SK-N-SH (cell line): ENCODE measurements around the gene DLGAP5. TPM values are rescaled to one million over a fixed set of nuclear protein-coding genes. Genes with fewer than 3 reads are reported as not detected.

Experiments
- CTCF ChIA-PET: fragments of 300-600, 350-600 bp; formaldehyde crosslinking; extraction: SDS; loops from one replicate; lab custom pipeline; 2021; lab: Yijun Ruan, JAX
- POLR2A ChIA-PET: fragments of 350-600 bp; sonication (Branson Sonifier 250); formaldehyde crosslinking; extraction: SDS; loops from one replicate; lab custom pipeline; 2020; ENCODE audit warnings: antibody characterized with exemption, inconsistent platforms; lab: Yijun Ruan, JAX
- DNase-seq: peaks from one replicate; pipeline ENCODE4 v3.0.0; 2012
- H2AFZ ChIP-seq: fragments of 200-600 bp; sonication (generic); 2 replicates; pipeline ENCODE4 v1.8.1; 2016; ENCODE audit warnings: antibody characterized with exemption, mild to moderate bottlenecking, low read depth
- H3F3A ChIP-seq: fragments of 200-600 bp; sonication (generic); replicated peaks from 2 replicates; pipeline ENCODE3; 2016; ENCODE audit warnings: antibody characterized with exemption, mild to moderate bottlenecking; ENCODE audit not compliant: insufficient read depth
- H3K27ac ChIP-seq, 2 experiments: fragments of 200-500 bp in 1 of 2; fragments of 200-600 bp in 1 of 2; sonication (Bioruptor generic) in 1 of 2; sonication (generic), shearing (Covaris generic) in 1 of 2; 2 replicates each; pipeline versions ENCODE4 v1.5.1 to v1.6.1; 2014 to 2016; ENCODE audit warnings: low read depth in 2 of 2, inconsistent platforms in 1 of 2, low read length in 1 of 2, mild to moderate bottlenecking in 1 of 2, mixed read lengths in 1 of 2
- H3K27me3 ChIP-seq: fragments of 200-600 bp; sonication (generic), shearing (Covaris generic); 2 replicates; pipeline ENCODE4 v1.6.1; 2016; ENCODE audit warnings: mixed run types; ENCODE audit not compliant: insufficient read depth
- H3K36me3 ChIP-seq, 2 experiments: fragments of 200-500 bp in 1 of 2; fragments of 200-600 bp in 1 of 2; sonication (Bioruptor generic) in 1 of 2; sonication (generic) in 1 of 2; replicated peaks in 1 of 2; 2 replicates each; pipeline versions ENCODE3 to v1.5.1; 2014 to 2016; ENCODE audit warnings: low read length in 1 of 2, mild to moderate bottlenecking in 1 of 2; ENCODE audit not compliant: insufficient read depth in 2 of 2, control insufficient read depth in 1 of 2
- H3K4me1 ChIP-seq, 2 experiments: fragments of 200-500 bp in 1 of 2; fragments of 200-600 bp in 1 of 2; sonication (Bioruptor generic) in 1 of 2; sonication (generic), shearing (Covaris generic) in 1 of 2; 2 replicates each; pipeline versions ENCODE4 v1.5.1 to v1.6.1; 2014 to 2016; ENCODE audit warnings: low read depth in 1 of 2, low read length in 1 of 2, mixed run types in 1 of 2; ENCODE audit not compliant: insufficient read depth in 2 of 2, control insufficient read depth in 1 of 2
- H3K4me2 ChIP-seq: fragments of 200-600 bp; sonication (generic), shearing (Covaris generic); 2 replicates; pipeline ENCODE4 v1.6.1; 2017; ENCODE audit warnings: mixed run types
- H3K4me3 ChIP-seq, 2 experiments: fragments of 200-500 bp in 1 of 2; fragments of 200-600 bp in 1 of 2; sonication (Bioruptor generic) in 1 of 2; sonication (generic), shearing (Covaris generic) in 1 of 2; 2 replicates each; pipeline versions ENCODE4 v1.5.1 to v1.8.1; 2014 to 2016; ENCODE audit warnings: low read depth in 2 of 2, inconsistent platforms in 1 of 2, low read length in 1 of 2, mild to moderate bottlenecking in 1 of 2, mixed read lengths in 1 of 2, moderate library complexity in 1 of 2
- H3K79me2 ChIP-seq: fragments of 200-600 bp; sonication (generic); 2 replicates; pipeline ENCODE4 v1.8.1; 2017; ENCODE audit warnings: mild to moderate bottlenecking; ENCODE audit not compliant: insufficient read depth
- H3K9ac ChIP-seq: fragments of 200-600 bp; sonication (generic); 2 replicates; pipeline ENCODE4 v1.6.1; 2017; ENCODE audit warnings: mixed run types
- H3K9me2 ChIP-seq: fragments of 200-600 bp; sonication (generic); 2 replicates; pipeline ENCODE4 v1.6.1; 2017; ENCODE audit warnings: mixed run types
- H3K9me3 ChIP-seq: fragments of 200-600 bp; sonication (generic); 2 replicates; pipeline ENCODE4 v1.6.1; 2017; ENCODE audit warnings: mixed run types, mild to moderate bottlenecking, moderate library complexity
- H4K20me1 ChIP-seq: fragments of 200-600 bp; sonication (generic); 2 replicates; pipeline ENCODE4 v1.6.1; 2017; ENCODE audit warnings: mild to moderate bottlenecking, mixed run types; ENCODE audit not compliant: insufficient read depth
- EZH2phosphoT487 ChIP-seq: fragments of 200-600 bp; sonication (generic); IDR thresholded peaks from 2 replicates; pipeline ENCODE4 v1.6.1; 2017; ENCODE audit warnings: low read depth, mixed run types, mild to moderate bottlenecking, antibody characterized with exemption, moderate library complexity, borderline replicate concordance
- FOXM1 ChIP-seq: IDR thresholded peaks from 2 replicates; pipeline ENCODE4 v1.4.0; 2012; ENCODE audit warnings: low read depth, mild to moderate bottlenecking
- GABPA ChIP-seq: IDR thresholded peaks from 2 replicates; pipeline ENCODE4 v1.4.0; 2012; ENCODE audit warnings: low read depth, mild to moderate bottlenecking
- GATA2 ChIP-seq: sonication (generic); formaldehyde crosslinking; IDR thresholded peaks from 2 replicates; pipeline ENCODE4 v1.5.0; 2020; ENCODE audit warnings: mild to moderate bottlenecking, missing genetic modification reagents
- IRF3 ChIP-seq: fragments of 150-350 bp; IDR thresholded peaks from 2 replicates; pipeline ENCODE4 v1.6.1; 2016; ENCODE audit warnings: mild to moderate bottlenecking, low read depth, low read length
- JUND ChIP-seq: IDR thresholded peaks from 2 replicates; pipeline ENCODE4 v1.4.0; 2012
- NFIC ChIP-seq: IDR thresholded peaks from 2 replicates; pipeline ENCODE4 v1.4.0; 2012; ENCODE audit warnings: borderline replicate concordance
- POLR2AphosphoS5 ChIP-seq: IDR thresholded peaks from 2 replicates; pipeline ENCODE4 v1.6.1; 2012; ENCODE audit warnings: low read depth, low read length
- RCOR1 ChIP-seq: fragments of 150-350 bp; IDR thresholded peaks from 2 replicates; pipeline ENCODE4 v1.6.1; 2017; ENCODE audit warnings: antibody characterized with exemption, low read length
- REST ChIP-seq: IDR thresholded peaks from 2 replicates; pipeline ENCODE4 v1.6.1; 2012; ENCODE audit warnings: mild to moderate bottlenecking, low read depth, low read length, moderate library complexity
- SIN3A ChIP-seq: IDR thresholded peaks from 2 replicates; pipeline ENCODE4 v1.6.1; 2012; ENCODE audit warnings: low read depth, mild to moderate bottlenecking, low read length, moderate library complexity, borderline replicate concordance
- TAF1 ChIP-seq: IDR thresholded peaks from 2 replicates; pipeline ENCODE4 v1.6.1; 2012; ENCODE audit warnings: low read depth, mild to moderate bottlenecking, low read length, moderate library complexity, borderline replicate concordance
- TEAD4 ChIP-seq: IDR thresholded peaks from 2 replicates; pipeline ENCODE4 v1.4.0; 2012; ENCODE audit warnings: mild to moderate bottlenecking, borderline replicate concordance; ENCODE audit not compliant: insufficient read depth
- USF1 ChIP-seq: IDR thresholded peaks from 2 replicates; pipeline ENCODE4 v1.4.0; 2012; ENCODE audit warnings: low read depth, borderline replicate concordance
- YY1 ChIP-seq: IDR thresholded peaks from 2 replicates; pipeline ENCODE4 v1.4.0; 2012; ENCODE audit warnings: low read depth, mild to moderate bottlenecking
- WGBS: methylation state at CpG from one replicate; pipeline ENCODE4 v1.1.6; 2017; ENCODE audit warnings: low lambda C conversion rate; 5-methylcytosine and 5-hydroxymethylcytosine counted together
- polyA plus RNA-seq, 3 experiments: library from polyadenylated mRNA; depleted of rRNA; stranded (reverse); fragments of >200 nt; gene quantifications; 2 replicates each; pipeline ENCODE4 v1.2.3, GENCODE V29; 2012
- TF ChIP-seq, protein P1 (sequence below): IDR thresholded peaks from 2 replicates; pipeline ENCODE4 v1.4.0; 2012; ENCODE audit warnings: low read depth

The DLGAP5 gene
- polyA plus RNA-seq, 1 of the 3 experiments (the other 2 are of a cell fraction) = 6.4 TPM

- TF ChIP-seq IRF3 (no peak), TEAD4 (no peak), SIN3A (no peak), TAF1 (no peak), NFIC (no peak), REST (no peak)
- TF ChIP-seq, protein P1, sequence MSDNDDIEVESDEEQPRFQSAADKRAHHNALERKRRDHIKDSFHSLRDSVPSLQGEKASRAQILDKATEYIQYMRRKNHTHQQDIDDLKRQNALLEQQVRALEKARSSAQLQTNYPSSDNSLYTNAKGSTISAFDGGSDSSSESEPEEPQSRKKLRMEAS = no peak
Observed at GRCh38 chr14:55133416-55133815, 58.0 kb downstream of the DLGAP5 start (continued).

- Histone ChIP-seq H3K27me3 (no peaks in the 10 kb centered on the region), H3K4me1 (peaks cover 9 to 15% of the 10 kb centered on the region in 2 experiments; a peak in 3 of 4 replicates), H3K4me2 (peak overlapping the region; percentile 17; the same call in 1 of the 2 replicates), H3K79me2 (peaks cover 63% of the 10 kb centered on the region), H3K27ac (peak overlapping the region in 1 of 2 experiments; percentile 5; a peak in 1 of 4 replicates), H3K9ac (no peak overlapping the region), H2AFZ (no peak overlapping the region), H3K9me2 (no peaks in the 10 kb centered on the region), H4K20me1 (peaks cover 3% of the 10 kb centered on the region; the same call in 1 of the 2 replicates), H3K36me3 (peaks cover 0 to 5% of the 10 kb centered on the region in 2 experiments), H3F3A (peaks cover 23% of the 10 kb centered on the region), H3K9me3 (no peaks in the 10 kb centered on the region), H3K4me3 (no peak overlapping the region)
- ChIA-PET POLR2A (no interaction called here), CTCF (interaction anchor here (0.6 to 4.2 kb wide), 7 partner anchors 9 to 59 kb away, joined by 3 to 22 read pairs (median 5); no protein-coding TSS in a partner anchor)
- TF ChIP-seq TEAD4 (no peak), FOXM1 (no peak), GATA2 (CRISPR knock-in tag) (no peak), EZH2phosphoT487 (no peak), GABPA (no peak), YY1 (no peak), RCOR1 (no peak), POLR2AphosphoS5 (no peak), JUND (no peak), USF1 (no peak)
- no peak for DNase-seq
- 94% methylated on average over 7 of the region's 7 CpGs for WGBS
Observed at GRCh38 chr14:55131370-55132137, 59.8 kb downstream of the DLGAP5 start.
